ENCODE measurements around the gene CCDC117.
A peak's percentile ranks its signal among the peaks of the same experiment; 100 is the strongest.

CCDC117 gene

GRCh38 chr22:28772633-28773460, at the start of gene CCDC117:
Gene CCDC117, plus strand, starts transcription at chr22:28772695. Its CDS starts 155 bp downstream, at chr22:28772850.
- in situ Hi-C loops (cut with HindIII; ENCODE audit: low sequenced_read_pairs), result no loop called here
- H3K4me3 ChIP-seq (ENCODE audit: low read depth, low read length), result peak within 1 kb of the TSS; percentile 87
- TF ChIP-seq CTCF (IDR thresholded peaks at IDR 0.05; ENCODE audit: low read depth, low read length), result peak; percentile 22

GRCh38 chr22:28728002-28728401, 44.5 kb upstream of the CCDC117 start:
- no peak overlapping the region for H3K4me3 ChIP-seq (ENCODE audit: low read depth, low read length)
- no peak for TF ChIP-seq CTCF (IDR thresholded peaks at IDR 0.05; ENCODE audit: low read depth, low read length)
- no peak for DNase-seq (ENCODE audit: low read depth, low spot score)
- in situ Hi-C loops (cut with HindIII; ENCODE audit: low sequenced_read_pairs), result no loop called here

More at GRCh38 chr22:28772633-28773460, at the start of gene CCDC117:
- peak; percentile 95 for DNase-seq (ENCODE audit: low read depth, low spot score)

- no peak for TF ChIP-seq CTCF (IDR thresholded peaks at IDR 0.05; ENCODE audit: low read depth, low read length)
- H3K4me3 ChIP-seq (ENCODE audit: low read depth, low read length), result no peak overlapping the region
- in situ Hi-C loops (cut with HindIII; ENCODE audit: low sequenced_read_pairs), result no loop called here
- DNase-seq (ENCODE audit: low read depth, low spot score), result no peak
Measured at GRCh38 chr22:28728621-28729313, 43.7 kb upstream of the CCDC117 start.

GRCh38 chr22:28730179-28730578, 42.3 kb upstream of the CCDC117 start:
- in situ Hi-C loops (cut with HindIII; ENCODE audit: low sequenced_read_pairs), result no loop called here
- no peak for DNase-seq (ENCODE audit: low read depth, low spot score)
- TF ChIP-seq CTCF (IDR thresholded peaks at IDR 0.05; ENCODE audit: low read depth, low read length), result no peak
- H3K4me3 ChIP-seq (ENCODE audit: low read depth, low read length), result no peak overlapping the region

- in situ Hi-C loops (cut with HindIII; ENCODE audit: low sequenced_read_pairs), result no loop called here
- no peak for TF ChIP-seq CTCF (IDR thresholded peaks at IDR 0.05; ENCODE audit: low read depth, low read length)
- DNase-seq (ENCODE audit: low read depth, low spot score), result no peak
- no peak overlapping the region for H3K4me3 ChIP-seq (ENCODE audit: low read depth, low read length)
Measured at GRCh38 chr22:28734393-28734792, 38.1 kb upstream of the CCDC117 start.

- no peak for TF ChIP-seq CTCF (IDR thresholded peaks at IDR 0.05; ENCODE audit: low read depth, low read length)
- in situ Hi-C loops (cut with HindIII; ENCODE audit: low sequenced_read_pairs), result no loop called here
- no peak for DNase-seq (ENCODE audit: low read depth, low spot score)
- no peak overlapping the region for H3K4me3 ChIP-seq (ENCODE audit: low read depth, low read length)
Measured at GRCh38 chr22:28736301-28737155, 36.0 kb upstream of the CCDC117 start.
